Activated T-helper 17 cell treated with anti-CD3 and anti-CD28 coated beads, Interleukin-2, amount 50 U/mL, for 72 hours (primary cell): Measurements from ENCODE around the gene FBLN7. TPM values are rescaled to one million over a fixed set of nuclear protein-coding genes. Genes with fewer than 3 reads are reported as not detected.

ENCODE experiments used
- ATAC-seq: fragments of 150-1000 bp; cut with Tn5 transposase; replicated peaks from 2 replicates; pipeline ENCODE4 v1.10.0; 2021; ENCODE audit warnings: mild to moderate bottlenecking, moderate library complexity
- H3K27ac Mint-ChIP-seq: one replicate; pipeline ENCODE4 v1.8.0; 2022; ENCODE audit warnings: mixed read lengths
- H3K27me3 Mint-ChIP-seq: one replicate; pipeline ENCODE4 v1.8.0; 2022; ENCODE audit warnings: mixed read lengths
- H3K36me3 Mint-ChIP-seq: one replicate; pipeline ENCODE4 v1.8.0; 2022; ENCODE audit warnings: low read depth, mild to moderate bottlenecking, mixed read lengths
- H3K4me1 Mint-ChIP-seq: one replicate; pipeline ENCODE4 v1.8.0; 2022; ENCODE audit warnings: mixed read lengths
- H3K4me3 Mint-ChIP-seq: one replicate; pipeline ENCODE4 v1.8.0; 2022; ENCODE audit warnings: mild to moderate bottlenecking, mixed read lengths
- H3K9me3 Mint-ChIP-seq: one replicate; pipeline ENCODE4 v1.8.0; 2022; ENCODE audit warnings: mixed read lengths
- total RNA-seq, 2 donors: library from RNA; stranded (reverse); gene quantifications; one replicate each; pipeline ENCODE4 v1.2.3, GENCODE V29; 2022

Gene FBLN7
- total RNA-seq, 2 donors from 2014 or later = 24.4 to 49.9 TPM

DNA sequence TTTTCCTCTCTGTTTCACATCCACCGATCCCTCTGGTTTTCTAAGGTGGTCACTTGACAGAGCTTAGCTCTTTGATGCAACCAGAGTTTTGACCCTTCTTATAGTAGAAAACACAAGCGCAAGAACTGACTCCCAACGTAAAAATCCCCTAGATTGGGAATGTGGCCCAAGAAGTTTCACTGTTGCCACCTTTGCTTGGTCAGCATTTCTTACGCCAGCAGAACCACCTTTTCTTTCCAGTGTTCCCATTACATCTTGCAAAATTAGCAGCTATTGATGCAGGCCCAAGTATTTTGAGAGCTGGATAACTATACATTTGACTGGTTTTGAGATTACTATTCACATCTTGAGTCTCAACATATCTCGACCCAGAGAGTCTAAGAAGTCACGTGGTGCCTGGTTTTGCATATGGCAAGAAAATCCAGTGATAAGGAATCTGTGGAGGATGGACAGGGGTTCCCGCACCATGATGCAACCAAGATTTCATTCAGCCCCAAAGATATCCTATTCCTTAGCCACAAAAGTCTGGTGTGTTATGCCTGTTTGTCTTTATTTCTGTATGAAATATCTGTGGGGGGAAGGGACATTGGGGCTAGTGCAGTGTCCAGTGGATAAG, 37.9 kb downstream of the FBLN7 start:
- H3K27me3 Mint-ChIP-seq = no peaks in the 10 kb centered on the region
- no peak overlapping the region for H3K27ac Mint-ChIP-seq
- H3K36me3 Mint-ChIP-seq = no peaks in the 10 kb centered on the region
- no peaks in the 10 kb centered on the region for H3K9me3 Mint-ChIP-seq
- peaks cover 23% of the 10 kb centered on the region for H3K4me1 Mint-ChIP-seq
- H3K4me3 Mint-ChIP-seq = no peak overlapping the region
- no peak for ATAC-seq

GRCh38 chr2:112181571-112182290, 43.5 kb downstream of the FBLN7 start:
- peak overlapping the region; percentile 76 for H3K4me3 Mint-ChIP-seq
- no peaks in the 10 kb centered on the region for H3K9me3 Mint-ChIP-seq
- H3K36me3 Mint-ChIP-seq = peaks cover 46% of the 10 kb centered on the region
- H3K4me1 Mint-ChIP-seq = peaks cover 30% of the 10 kb centered on the region
- H3K27me3 Mint-ChIP-seq = no peaks in the 10 kb centered on the region
- ATAC-seq = peak; percentile 66
- H3K27ac Mint-ChIP-seq = peak overlapping the region; percentile 96

- peaks cover 55% of the 10 kb centered on the region for H3K36me3 Mint-ChIP-seq
- no peaks in the 10 kb centered on the region for H3K27me3 Mint-ChIP-seq
- H3K27ac Mint-ChIP-seq = peak overlapping the region; percentile 96
- peaks cover 39% of the 10 kb centered on the region for H3K4me1 Mint-ChIP-seq
- H3K9me3 Mint-ChIP-seq = no peaks in the 10 kb centered on the region
- peak overlapping the region; percentile 76 for H3K4me3 Mint-ChIP-seq
- peak; percentile 74 for ATAC-seq
Measured at GRCh38 chr2:112182581-112183034, 44.4 kb downstream of the FBLN7 start.

- Mint-ChIP-seq H3K9me3 (no peaks in the 10 kb centered on the region), H3K36me3 (peaks cover 64% of the 10 kb centered on the region), H3K4me3 (peak overlapping the region; percentile 76), H3K4me1 (peaks cover 48% of the 10 kb centered on the region), H3K27me3 (no peaks in the 10 kb centered on the region), H3K27ac (peak overlapping the region; percentile 96)
- peak; percentile 13 for ATAC-seq
Measured at GRCh38 chr2:112183327-112184025, 45.3 kb downstream of the FBLN7 start.

- Mint-ChIP-seq H3K36me3 (peaks cover 70% of the 10 kb centered on the region), H3K27ac (peak overlapping the region; percentile 96), H3K27me3 (no peaks in the 10 kb centered on the region), H3K4me3 (peak overlapping the region; percentile 76), H3K4me1 (peaks cover 48% of the 10 kb centered on the region), H3K9me3 (no peaks in the 10 kb centered on the region)
- ATAC-seq = no peak
Measured at GRCh38 chr2:112184121-112184520, 45.9 kb downstream of the FBLN7 start.

DNA sequence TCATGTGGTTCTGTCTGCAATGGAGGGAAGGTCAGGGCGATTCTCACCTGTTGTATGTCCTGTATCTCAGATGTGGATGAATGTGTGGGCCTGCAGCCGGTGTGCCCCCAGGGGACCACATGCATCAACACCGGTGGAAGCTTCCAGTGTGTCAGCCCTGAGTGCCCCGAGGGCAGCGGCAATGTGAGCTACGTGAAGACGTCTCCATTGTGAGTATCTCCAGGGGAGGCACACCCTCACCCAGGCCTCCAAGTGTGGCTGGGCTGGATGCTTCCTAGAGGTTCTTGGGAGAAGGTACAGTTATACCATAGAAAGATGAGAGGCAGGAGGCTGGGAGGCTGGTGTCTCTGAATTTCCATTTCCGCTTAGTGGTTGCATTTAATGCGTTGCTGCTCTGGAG, 46.9 kb downstream of the FBLN7 start:
- H3K27me3 Mint-ChIP-seq = no peaks in the 10 kb centered on the region
- no peaks in the 10 kb centered on the region for H3K9me3 Mint-ChIP-seq
- H3K4me1 Mint-ChIP-seq = peaks cover 41% of the 10 kb centered on the region
- H3K4me3 Mint-ChIP-seq = peak overlapping the region; percentile 76
- H3K36me3 Mint-ChIP-seq = peaks cover 75% of the 10 kb centered on the region
- no peak for ATAC-seq
- peak overlapping the region; percentile 98 for H3K27ac Mint-ChIP-seq

DNA sequence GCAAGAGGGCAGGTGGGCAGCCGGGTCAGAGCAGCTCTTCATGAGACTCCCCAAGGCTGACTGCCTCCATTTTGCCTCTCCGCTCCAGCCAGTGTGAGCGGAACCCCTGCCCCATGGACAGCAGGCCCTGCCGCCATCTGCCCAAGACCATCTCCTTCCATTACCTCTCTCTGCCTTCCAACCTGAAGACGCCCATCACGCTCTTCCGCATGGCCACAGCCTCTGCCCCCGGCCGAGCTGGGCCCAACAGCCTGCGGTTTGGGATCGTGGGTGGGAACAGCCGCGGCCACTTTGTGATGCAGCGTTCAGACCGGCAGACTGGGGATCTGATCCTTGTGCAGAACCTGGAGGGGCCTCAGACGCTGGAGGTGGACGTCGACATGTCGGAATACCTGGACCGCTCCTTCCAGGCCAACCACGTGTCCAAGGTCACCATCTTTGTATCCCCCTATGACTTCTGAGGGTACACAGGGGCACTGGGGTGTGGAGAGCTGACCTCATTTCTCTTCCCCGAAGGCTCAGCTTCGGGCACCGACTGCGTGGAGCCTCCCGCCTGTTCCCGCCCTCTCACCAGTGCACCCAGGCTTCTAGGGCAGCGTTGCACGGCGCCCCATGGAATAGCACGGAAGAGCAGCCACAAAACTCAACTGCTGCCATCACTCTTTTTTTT, 49.0 kb downstream of the FBLN7 start:
- Mint-ChIP-seq H3K4me1 (peaks cover 48% of the 10 kb centered on the region), H3K4me3 (peak overlapping the region; percentile 76), H3K36me3 (peaks cover 83% of the 10 kb centered on the region), H3K27me3 (no peaks in the 10 kb centered on the region), H3K27ac (peak overlapping the region; percentile 98), H3K9me3 (no peaks in the 10 kb centered on the region)
- ATAC-seq = no peak

DNA sequence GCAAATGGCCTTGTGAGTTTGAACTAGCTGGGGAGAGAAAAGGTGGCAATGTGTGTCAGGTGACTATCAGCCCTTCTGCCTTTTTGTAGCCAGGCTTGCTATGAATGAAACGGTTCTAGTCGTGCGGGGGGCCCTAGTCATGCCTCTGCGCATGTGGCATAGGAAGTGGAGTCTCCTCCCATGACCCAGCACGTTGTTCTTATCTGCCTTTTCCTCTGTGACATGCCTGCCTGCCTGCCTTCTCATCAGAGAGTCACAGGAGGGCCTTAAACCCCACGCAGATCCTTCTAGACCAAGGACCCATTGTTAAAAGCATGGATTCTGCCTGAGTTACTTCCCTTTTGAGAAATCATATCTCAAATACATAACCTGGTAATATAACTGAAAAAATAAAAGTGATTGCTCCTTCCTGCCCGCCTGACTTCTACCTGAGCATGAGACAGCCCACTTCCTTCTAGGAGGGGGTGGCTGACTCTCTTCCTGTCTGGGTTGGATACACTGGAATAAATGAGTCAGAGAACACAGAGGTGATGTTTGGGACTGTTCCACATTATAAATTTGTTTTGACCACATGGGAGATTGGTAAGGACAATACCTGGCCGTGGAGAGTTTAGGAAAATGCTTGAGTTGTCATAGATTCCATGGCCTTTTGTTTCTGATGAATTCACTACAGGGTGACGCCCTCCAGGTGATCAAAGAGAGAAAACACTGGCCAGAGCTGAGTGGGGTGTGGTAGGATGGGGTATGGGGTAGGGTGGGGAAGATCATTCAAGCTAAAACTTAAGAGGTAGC, 49.8 kb downstream of the FBLN7 start:
- Mint-ChIP-seq H3K36me3 (peaks cover 81% of the 10 kb centered on the region), H3K27me3 (no peaks in the 10 kb centered on the region), H3K4me1 (peaks cover 48% of the 10 kb centered on the region), H3K27ac (peak overlapping the region; percentile 98), H3K9me3 (no peaks in the 10 kb centered on the region), H3K4me3 (peak overlapping the region; percentile 76)
- peak; percentile 84 for ATAC-seq

DNA sequence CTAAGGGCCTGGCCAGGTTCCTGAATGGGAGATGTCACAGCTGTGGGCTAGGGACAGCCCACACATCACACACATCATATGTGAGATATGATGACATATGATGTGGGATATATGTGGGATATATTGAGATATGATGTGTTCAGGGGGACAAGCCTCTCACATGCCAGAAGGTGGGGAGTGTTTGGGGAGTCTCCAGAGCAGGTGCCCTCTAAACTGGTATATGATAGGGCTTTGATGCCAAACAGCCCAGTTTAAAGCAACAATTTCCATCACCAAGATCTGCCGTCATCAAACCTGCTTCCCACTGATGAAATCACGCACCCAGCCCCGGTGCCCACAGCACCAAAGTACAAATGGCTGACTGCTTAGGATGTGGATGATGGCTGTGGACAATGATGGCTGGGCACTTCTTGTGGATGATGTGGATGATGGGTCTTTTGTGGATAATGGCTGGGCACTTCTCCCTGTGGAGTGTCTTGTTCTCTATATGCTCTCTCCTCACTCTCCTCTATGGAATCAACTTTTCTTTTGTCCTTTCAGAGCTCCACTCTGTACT, 50.9 kb downstream of the FBLN7 start:
- peak overlapping the region; percentile 98 for H3K27ac Mint-ChIP-seq
- H3K4me3 Mint-ChIP-seq = peak overlapping the region; percentile 76
- H3K4me1 Mint-ChIP-seq = peaks cover 52% of the 10 kb centered on the region
- H3K9me3 Mint-ChIP-seq = no peaks in the 10 kb centered on the region
- no peaks in the 10 kb centered on the region for H3K27me3 Mint-ChIP-seq
- peak; percentile 21 for ATAC-seq
- H3K36me3 Mint-ChIP-seq = peaks cover 70% of the 10 kb centered on the region

- Mint-ChIP-seq H3K4me1 (peaks cover 33% of the 10 kb centered on the region), H3K4me3 (peak overlapping the region; percentile 43), H3K27me3 (no peaks in the 10 kb centered on the region), H3K9me3 (no peaks in the 10 kb centered on the region), H3K27ac (peak overlapping the region; percentile 80), H3K36me3 (peaks cover 44% of the 10 kb centered on the region)
- ATAC-seq = no peak
Measured at GRCh38 chr2:112194028-112194427, 55.8 kb downstream of the FBLN7 start.

DNA sequence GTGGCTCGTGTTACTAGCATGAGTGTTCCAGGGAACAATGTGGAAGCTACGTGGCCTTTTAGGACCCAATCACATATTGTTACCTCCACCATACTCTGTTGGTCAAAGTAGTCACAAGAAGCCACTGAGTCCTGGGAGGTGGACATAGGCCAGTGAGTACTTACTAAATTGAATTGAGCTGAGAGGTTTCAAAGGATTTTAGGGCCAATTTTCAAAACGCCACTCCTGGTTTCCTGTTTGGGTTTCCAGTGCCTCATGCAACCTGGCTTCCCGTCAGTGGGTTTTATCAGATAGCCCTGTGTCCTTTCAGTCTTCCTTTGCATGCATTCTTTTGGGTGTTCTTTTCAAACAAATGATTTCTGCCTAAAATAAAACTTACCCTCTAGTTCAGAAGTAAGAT, 56.3 kb downstream of the FBLN7 start:
- H3K27ac Mint-ChIP-seq = peak overlapping the region; percentile 80
- H3K4me3 Mint-ChIP-seq = peak overlapping the region; percentile 43
- no peaks in the 10 kb centered on the region for H3K27me3 Mint-ChIP-seq
- H3K36me3 Mint-ChIP-seq = peaks cover 44% of the 10 kb centered on the region
- no peaks in the 10 kb centered on the region for H3K9me3 Mint-ChIP-seq
- H3K4me1 Mint-ChIP-seq = peaks cover 36% of the 10 kb centered on the region
- ATAC-seq = no peak

GRCh38 chr2:112195167-112195766, 57.1 kb downstream of the FBLN7 start:
- Mint-ChIP-seq H3K27ac (no peak overlapping the region), H3K36me3 (peaks cover 49% of the 10 kb centered on the region), H3K4me1 (peaks cover 36% of the 10 kb centered on the region)

GRCh38 chr2:112195950-112196349, 57.8 kb downstream of the FBLN7 start:
- no peak for ATAC-seq
- peaks cover 31% of the 10 kb centered on the region for H3K4me1 Mint-ChIP-seq
- no peak overlapping the region for H3K4me3 Mint-ChIP-seq
- H3K27me3 Mint-ChIP-seq = no peaks in the 10 kb centered on the region
- H3K9me3 Mint-ChIP-seq = no peaks in the 10 kb centered on the region
- no peak overlapping the region for H3K27ac Mint-ChIP-seq
- peaks cover 49% of the 10 kb centered on the region for H3K36me3 Mint-ChIP-seq

More at GRCh38 chr2:112195167-112195766, 57.1 kb downstream of the FBLN7 start:
- Mint-ChIP-seq H3K4me3 (no peak overlapping the region), H3K9me3 (no peaks in the 10 kb centered on the region), H3K27me3 (no peaks in the 10 kb centered on the region)
- no peak for ATAC-seq
